ENCODE data around the gene NIN.

Gene NIN

DNA sequence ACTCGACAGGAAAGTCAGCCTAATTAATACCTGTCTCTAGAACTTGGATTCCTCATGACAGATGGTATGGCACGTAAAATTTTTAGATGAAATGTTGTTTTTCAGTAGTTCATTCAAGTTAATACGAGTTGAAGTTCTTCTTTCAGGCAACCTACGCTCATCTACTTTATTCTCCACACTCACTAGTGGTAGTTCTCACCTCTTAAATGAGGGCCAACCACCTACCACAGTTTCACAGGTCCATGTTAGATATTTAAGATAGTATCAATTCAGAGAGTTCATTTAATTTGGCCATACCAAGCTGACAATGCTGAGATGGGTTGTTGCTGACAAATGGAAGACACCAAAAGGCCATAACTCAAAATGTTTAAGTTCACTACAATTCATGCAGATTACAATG is 50.6 kb downstream of the NIN start:
- H3K4me1 ChIP-seq (ENCODE audit: control insufficient read depth, insufficient read depth, low read length): peaks cover 3% of the 10 kb centered on the region
- H3K27me3 ChIP-seq (ENCODE audit: control insufficient read depth, insufficient read depth, low read length): no peaks in the 10 kb centered on the region
- no peak overlapping the region for H3K9ac ChIP-seq (ENCODE audit: low read depth, low read length)
- H3K4me3 ChIP-seq (ENCODE audit: low read depth, low read length): no peak overlapping the region
- no peaks in the 10 kb centered on the region for H3K36me3 ChIP-seq (ENCODE audit: control insufficient read depth, insufficient read depth, low read length)
- no peaks in the 10 kb centered on the region for H3K9me3 ChIP-seq (ENCODE audit: control insufficient read depth, insufficient read depth, low read length)

DNA sequence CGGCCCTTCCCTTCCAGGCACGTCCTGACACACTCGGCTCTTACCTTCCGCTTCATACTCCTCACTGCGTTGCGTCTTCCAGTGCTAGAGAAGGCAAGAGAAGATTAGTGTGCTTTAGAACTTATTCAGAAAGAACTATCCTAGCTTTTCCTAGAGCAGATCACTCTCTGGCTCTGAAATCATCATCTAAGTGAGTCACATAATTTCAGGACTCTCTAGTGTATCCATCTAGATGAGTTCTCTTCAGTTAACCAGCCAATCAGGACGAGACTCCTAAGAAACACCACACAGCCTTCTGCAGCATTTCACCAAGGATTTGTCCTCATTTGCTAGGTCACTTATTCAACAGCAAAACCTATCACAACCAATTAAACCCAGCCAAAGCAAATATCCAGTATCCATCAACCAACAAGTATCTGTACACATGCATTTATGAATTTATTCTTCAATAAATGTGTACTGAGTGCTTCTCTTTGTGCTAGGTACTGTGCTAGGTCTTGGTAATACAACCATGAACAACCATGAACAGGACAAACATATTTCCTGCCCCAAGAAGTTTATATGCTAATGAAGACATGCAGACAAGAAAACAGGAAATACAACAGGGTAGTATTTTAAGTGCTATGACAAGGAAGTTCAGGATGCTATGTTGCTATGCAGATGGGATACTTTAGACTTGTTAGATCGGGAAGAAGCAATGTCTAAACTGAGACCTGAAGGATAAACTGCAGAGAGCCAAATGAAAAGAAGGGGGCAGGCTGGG is 52.1 kb downstream of the NIN start:
- H3K36me3 ChIP-seq (ENCODE audit: control insufficient read depth, insufficient read depth, low read length): no peaks in the 10 kb centered on the region
- H3K9ac ChIP-seq (ENCODE audit: low read depth, low read length): no peak overlapping the region
- H3K4me3 ChIP-seq (ENCODE audit: low read depth, low read length): no peak overlapping the region
- H3K4me1 ChIP-seq (ENCODE audit: control insufficient read depth, insufficient read depth, low read length): peaks cover 3% of the 10 kb centered on the region
- H3K27me3 ChIP-seq (ENCODE audit: control insufficient read depth, insufficient read depth, low read length): no peaks in the 10 kb centered on the region
- H3K9me3 ChIP-seq (ENCODE audit: control insufficient read depth, insufficient read depth, low read length): no peaks in the 10 kb centered on the region

DNA sequence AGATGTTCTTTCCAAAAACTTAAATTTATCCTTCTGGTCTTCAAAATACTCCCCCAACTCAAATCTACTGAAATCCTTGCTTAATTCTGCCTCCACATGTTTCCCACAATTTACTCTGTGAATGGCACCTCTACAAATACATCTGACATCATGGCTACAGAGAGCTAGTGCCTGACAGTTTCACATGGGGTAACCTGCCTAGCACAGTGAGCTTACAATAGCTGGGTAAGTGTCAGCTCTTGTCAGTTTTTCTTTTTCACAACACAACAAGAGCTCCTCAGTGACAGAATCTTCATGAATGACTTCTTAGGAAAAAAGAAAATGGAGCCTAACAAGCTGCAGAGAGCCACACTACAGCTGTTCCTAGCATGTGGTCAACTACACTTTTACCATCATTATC is 54.4 kb downstream of the NIN start:
- Histone ChIP-seq H3K36me3 (ENCODE audit: control insufficient read depth, insufficient read depth, low read length) (no peaks in the 10 kb centered on the region), H3K9me3 (ENCODE audit: control insufficient read depth, insufficient read depth, low read length) (no peaks in the 10 kb centered on the region), H3K9ac (ENCODE audit: low read depth, low read length) (no peak overlapping the region), H3K4me3 (ENCODE audit: low read depth, low read length) (no peak overlapping the region), H3K27me3 (ENCODE audit: control insufficient read depth, insufficient read depth, low read length) (no peaks in the 10 kb centered on the region), H3K4me1 (ENCODE audit: control insufficient read depth, insufficient read depth, low read length) (peaks cover 3% of the 10 kb centered on the region)

DNA sequence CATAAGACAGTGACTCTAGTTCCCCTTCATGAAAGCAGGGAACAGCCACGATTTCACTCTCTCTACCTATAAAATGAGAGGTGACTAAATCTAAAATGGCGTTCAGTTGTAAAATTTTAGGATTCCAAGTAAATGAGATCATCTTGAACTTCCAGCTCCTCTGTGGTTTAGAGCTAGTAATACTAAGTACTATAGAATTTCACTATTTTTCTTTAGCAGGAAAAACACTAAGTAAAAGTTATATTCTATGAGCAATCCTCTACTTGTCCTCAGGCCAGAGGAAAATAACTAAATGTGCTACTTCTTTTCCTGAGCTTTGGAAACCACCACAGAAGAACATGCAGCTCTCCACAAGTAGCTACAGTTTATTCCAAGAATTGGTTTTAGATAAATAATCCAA is 55.6 kb downstream of the NIN start:
- no peaks in the 10 kb centered on the region for H3K36me3 ChIP-seq (ENCODE audit: control insufficient read depth, insufficient read depth, low read length)
- no peaks in the 10 kb centered on the region for H3K27me3 ChIP-seq (ENCODE audit: control insufficient read depth, insufficient read depth, low read length)
- H3K4me3 ChIP-seq (ENCODE audit: low read depth, low read length): no peak overlapping the region
- no peaks in the 10 kb centered on the region for H3K9me3 ChIP-seq (ENCODE audit: control insufficient read depth, insufficient read depth, low read length)
- H3K9ac ChIP-seq (ENCODE audit: low read depth, low read length): no peak overlapping the region
- H3K4me1 ChIP-seq (ENCODE audit: control insufficient read depth, insufficient read depth, low read length): peaks cover 3% of the 10 kb centered on the region

DNA sequence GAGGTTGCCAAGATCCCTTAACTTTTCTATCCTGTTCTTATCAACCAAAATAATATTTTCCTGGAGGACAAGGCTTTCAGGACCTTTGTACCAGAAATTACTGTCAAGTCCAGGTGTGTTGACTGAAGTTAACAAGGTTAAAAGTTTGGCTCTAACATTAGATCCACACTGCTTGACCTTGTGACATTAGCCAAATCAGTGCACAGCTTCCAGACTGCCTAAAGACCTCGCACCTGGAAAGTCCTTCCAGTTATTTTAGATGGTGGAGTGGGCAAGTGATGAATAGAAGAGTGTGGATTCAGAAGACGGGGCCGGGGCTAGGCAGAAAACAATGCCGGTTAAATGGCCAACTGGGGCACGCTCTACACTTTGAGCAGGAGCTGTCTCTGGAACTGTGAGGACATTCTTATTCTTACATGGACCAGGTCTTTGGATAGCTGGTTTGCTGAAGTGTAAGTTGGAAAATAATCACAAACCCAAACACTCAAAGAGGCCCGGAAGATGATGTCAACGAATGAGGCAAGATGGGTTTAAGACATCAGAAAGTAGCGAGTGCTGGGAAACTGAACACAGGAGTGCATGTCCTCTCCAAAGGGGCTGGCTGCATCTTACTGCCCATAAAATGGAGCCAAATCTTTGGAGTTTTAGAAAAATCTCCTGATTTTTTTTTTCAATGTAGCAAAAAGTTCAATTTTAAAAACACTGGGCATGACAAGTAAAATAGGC is 56.3 kb downstream of the NIN start:
- Histone ChIP-seq H3K4me1 (ENCODE audit: control insufficient read depth, insufficient read depth, low read length) (peaks cover 3% of the 10 kb centered on the region), H3K9ac (ENCODE audit: low read depth, low read length) (no peak overlapping the region), H3K9me3 (ENCODE audit: control insufficient read depth, insufficient read depth, low read length) (no peaks in the 10 kb centered on the region), H3K36me3 (ENCODE audit: control insufficient read depth, insufficient read depth, low read length) (no peaks in the 10 kb centered on the region), H3K4me3 (ENCODE audit: low read depth, low read length) (no peak overlapping the region), H3K27me3 (ENCODE audit: control insufficient read depth, insufficient read depth, low read length) (no peaks in the 10 kb centered on the region)

DNA sequence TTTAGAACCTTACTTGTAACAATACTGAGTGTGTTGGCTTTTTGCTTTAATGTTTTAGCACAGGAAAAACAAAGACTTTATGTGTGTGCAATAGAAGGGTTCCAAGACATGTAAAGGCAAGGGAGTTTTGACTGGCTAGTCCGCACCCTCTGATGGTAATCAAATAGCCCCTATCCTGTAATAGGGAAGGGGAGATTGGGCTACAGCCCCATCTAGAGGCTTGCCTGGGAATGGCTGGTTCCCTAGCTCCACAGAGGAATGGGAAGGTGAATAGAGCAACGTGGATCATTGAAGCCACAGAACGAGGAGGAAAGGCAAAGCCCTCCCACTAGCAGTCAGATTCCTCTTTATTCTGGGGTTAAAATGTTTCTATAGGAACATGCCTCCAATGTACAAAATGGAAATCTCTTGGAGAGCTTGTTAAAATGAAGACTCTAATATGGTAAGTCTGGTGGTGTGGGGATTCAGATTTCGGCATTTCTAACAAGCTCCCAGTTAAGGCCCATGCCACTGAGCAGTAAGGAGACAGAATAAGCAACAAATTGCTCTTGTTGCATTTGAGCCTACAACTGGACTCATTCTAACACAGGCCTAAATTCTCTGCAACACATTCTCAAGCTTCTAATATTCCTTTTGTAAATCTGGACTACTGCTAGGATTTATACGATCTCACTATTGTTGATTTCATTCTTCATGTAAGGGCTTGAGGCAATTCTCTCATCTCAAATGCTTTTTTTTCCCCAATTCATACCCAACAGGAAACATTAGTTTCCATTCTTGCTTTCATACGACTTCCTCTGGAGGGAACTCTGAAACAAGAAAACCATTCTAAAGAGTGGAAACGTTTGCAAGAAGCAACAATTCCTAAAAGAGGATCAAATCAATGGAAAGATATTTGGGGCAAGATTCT is 57.1 kb downstream of the NIN start:
- Histone ChIP-seq H3K4me1 (ENCODE audit: control insufficient read depth, insufficient read depth, low read length) (peaks cover 2% of the 10 kb centered on the region), H3K9ac (ENCODE audit: low read depth, low read length) (no peak overlapping the region), H3K9me3 (ENCODE audit: control insufficient read depth, insufficient read depth, low read length) (no peaks in the 10 kb centered on the region), H3K27me3 (ENCODE audit: control insufficient read depth, insufficient read depth, low read length) (no peaks in the 10 kb centered on the region), H3K36me3 (ENCODE audit: control insufficient read depth, insufficient read depth, low read length) (no peaks in the 10 kb centered on the region), H3K4me3 (ENCODE audit: low read depth, low read length) (no peak overlapping the region)

DNA sequence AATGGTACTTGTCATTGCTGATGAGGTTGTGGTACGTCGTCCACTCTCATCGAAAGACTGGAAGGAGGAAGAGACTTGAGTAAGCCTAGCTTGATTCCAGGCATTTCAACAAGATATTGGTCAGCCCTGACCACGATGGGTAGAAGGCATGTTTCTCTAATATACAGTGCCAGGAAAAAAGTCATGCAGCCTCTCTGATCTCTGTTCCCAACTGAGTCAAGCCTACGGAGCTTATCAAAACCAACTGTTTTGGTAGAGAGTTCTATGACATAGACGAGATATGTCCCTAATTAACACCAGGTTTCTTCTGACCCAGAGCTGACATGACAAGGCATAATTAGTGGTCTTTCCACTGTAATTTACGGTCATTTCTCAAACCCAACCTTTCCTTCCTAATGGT is 58.5 kb downstream of the NIN start:
- no peaks in the 10 kb centered on the region for H3K36me3 ChIP-seq (ENCODE audit: control insufficient read depth, insufficient read depth, low read length)
- no peaks in the 10 kb centered on the region for H3K27me3 ChIP-seq (ENCODE audit: control insufficient read depth, insufficient read depth, low read length)
- H3K4me3 ChIP-seq (ENCODE audit: low read depth, low read length): no peak overlapping the region
- no peak overlapping the region for H3K9ac ChIP-seq (ENCODE audit: low read depth, low read length)
- H3K4me1 ChIP-seq (ENCODE audit: control insufficient read depth, insufficient read depth, low read length): no peaks in the 10 kb centered on the region
- H3K9me3 ChIP-seq (ENCODE audit: control insufficient read depth, insufficient read depth, low read length): no peaks in the 10 kb centered on the region

DNA sequence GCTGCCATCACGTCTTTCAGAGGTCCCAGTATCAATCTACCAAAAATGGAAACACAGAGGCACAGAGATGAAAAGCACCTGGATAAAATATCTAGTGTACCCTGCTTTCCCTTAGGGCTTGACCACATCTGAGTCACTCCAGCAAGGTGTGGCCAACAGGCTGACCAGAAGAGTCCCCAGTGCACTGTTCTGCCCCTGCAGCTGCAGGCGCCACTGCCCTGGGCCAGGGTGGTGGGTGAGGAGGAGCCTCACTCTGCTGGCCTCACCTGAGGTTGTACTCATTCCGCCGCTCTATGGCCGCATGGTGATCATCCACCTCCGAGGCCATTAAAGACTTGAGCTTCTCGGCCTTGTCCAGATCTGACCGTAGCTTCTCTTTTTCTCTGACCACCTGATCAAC is 60.4 kb downstream of the NIN start:
- Histone ChIP-seq H3K27me3 (ENCODE audit: control insufficient read depth, insufficient read depth, low read length) (no peaks in the 10 kb centered on the region), H3K9me3 (ENCODE audit: control insufficient read depth, insufficient read depth, low read length) (no peaks in the 10 kb centered on the region), H3K9ac (ENCODE audit: low read depth, low read length) (no peak overlapping the region), H3K4me1 (ENCODE audit: control insufficient read depth, insufficient read depth, low read length) (no peaks in the 10 kb centered on the region), H3K4me3 (ENCODE audit: low read depth, low read length) (no peak overlapping the region), H3K36me3 (ENCODE audit: control insufficient read depth, insufficient read depth, low read length) (peaks cover 3% of the 10 kb centered on the region)

DNA sequence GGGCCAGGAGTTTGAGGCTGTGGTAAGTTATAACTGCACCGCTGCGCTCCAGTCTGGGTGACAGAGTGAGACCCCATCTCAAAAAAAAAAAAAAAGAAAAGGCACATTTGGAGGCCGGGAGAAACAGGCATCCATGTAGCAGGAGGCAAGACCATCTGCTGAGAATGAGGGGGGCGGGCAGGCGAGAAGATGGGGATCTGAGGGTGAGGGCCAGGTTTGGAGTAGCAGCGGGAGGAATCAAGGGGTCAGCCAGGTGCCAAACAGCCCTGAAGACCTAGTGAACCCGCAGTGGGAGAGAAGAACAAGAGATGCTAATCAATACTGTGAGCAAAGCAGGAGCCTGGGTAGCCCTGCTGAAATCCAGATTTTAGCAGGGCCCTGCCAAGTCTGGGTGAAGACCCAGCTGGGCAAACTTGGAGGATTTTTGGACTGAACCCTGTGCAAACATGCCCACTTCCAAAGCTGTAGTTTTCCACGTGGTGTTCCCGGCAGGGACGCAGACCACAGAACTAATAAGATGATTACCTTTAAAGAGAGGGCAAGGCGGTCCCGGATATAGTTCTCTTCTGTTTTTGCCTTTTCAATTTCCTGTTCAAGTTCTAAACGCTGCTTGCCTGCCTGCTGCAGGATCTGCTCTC is 61.0 kb downstream of the NIN start:
- no peaks in the 10 kb centered on the region for H3K9me3 ChIP-seq (ENCODE audit: control insufficient read depth, insufficient read depth, low read length)
- H3K36me3 ChIP-seq (ENCODE audit: control insufficient read depth, insufficient read depth, low read length): peaks cover 3% of the 10 kb centered on the region
- H3K4me3 ChIP-seq (ENCODE audit: low read depth, low read length): no peak overlapping the region
- no peak overlapping the region for H3K9ac ChIP-seq (ENCODE audit: low read depth, low read length)
- H3K27me3 ChIP-seq (ENCODE audit: control insufficient read depth, insufficient read depth, low read length): no peaks in the 10 kb centered on the region
- no peaks in the 10 kb centered on the region for H3K4me1 ChIP-seq (ENCODE audit: control insufficient read depth, insufficient read depth, low read length)

DNA sequence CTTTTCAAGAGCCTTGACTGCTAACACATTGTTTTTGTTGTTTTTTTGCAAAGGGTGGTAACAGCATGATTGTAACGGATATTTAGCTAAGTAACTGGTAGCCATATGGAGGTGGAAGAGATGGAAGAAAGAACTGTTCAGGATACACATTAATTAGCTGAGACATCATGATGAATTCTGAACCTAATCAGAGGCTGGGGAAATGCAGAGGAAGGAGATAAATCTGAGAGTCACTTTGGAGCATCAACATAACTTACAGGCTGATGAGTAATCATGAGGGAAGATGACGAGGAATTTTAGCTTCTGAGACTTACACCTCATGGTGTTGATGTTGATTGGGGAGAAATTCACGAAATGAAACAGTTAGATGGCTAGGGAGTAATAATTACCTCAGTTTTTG is 62.3 kb downstream of the NIN start:
- H3K9ac ChIP-seq (ENCODE audit: low read depth, low read length): no peak overlapping the region
- no peaks in the 10 kb centered on the region for H3K27me3 ChIP-seq (ENCODE audit: control insufficient read depth, insufficient read depth, low read length)
- no peak overlapping the region for H3K4me3 ChIP-seq (ENCODE audit: low read depth, low read length)
- H3K4me1 ChIP-seq (ENCODE audit: control insufficient read depth, insufficient read depth, low read length): no peaks in the 10 kb centered on the region
- peaks cover 3% of the 10 kb centered on the region for H3K36me3 ChIP-seq (ENCODE audit: control insufficient read depth, insufficient read depth, low read length)
- no peaks in the 10 kb centered on the region for H3K9me3 ChIP-seq (ENCODE audit: control insufficient read depth, insufficient read depth, low read length)

DNA sequence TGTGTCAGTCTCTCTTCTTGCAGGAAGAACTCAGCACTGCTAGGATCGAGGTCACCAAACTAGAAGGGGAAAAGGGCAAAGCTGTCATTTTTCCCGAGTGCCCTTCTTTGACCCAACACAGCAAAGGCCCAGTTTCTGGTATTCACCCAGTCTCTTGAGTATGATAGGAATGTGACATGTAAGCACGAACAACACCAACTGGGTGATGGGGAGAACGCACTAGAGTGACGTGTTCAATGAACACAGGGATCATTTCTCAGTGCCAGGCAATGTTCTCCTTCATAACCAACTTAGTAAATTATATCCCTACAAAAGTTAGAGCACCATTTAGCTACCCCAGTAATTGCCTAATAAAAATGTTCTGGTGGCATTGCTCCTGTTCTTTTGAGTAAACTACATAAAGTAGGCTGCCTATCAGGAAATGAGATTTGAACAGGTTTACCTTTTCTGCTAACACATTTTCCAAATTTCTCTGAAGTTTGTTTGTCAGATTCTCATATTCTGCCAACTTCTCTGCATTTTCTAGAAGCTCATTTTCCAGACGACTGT is 64.5 kb downstream of the NIN start:
- H3K9me3 ChIP-seq (ENCODE audit: control insufficient read depth, insufficient read depth, low read length): no peaks in the 10 kb centered on the region
- no peaks in the 10 kb centered on the region for H3K4me1 ChIP-seq (ENCODE audit: control insufficient read depth, insufficient read depth, low read length)
- no peak overlapping the region for H3K4me3 ChIP-seq (ENCODE audit: low read depth, low read length)
- H3K36me3 ChIP-seq (ENCODE audit: control insufficient read depth, insufficient read depth, low read length): peaks cover 3% of the 10 kb centered on the region
- H3K9ac ChIP-seq (ENCODE audit: low read depth, low read length): no peak overlapping the region
- H3K27me3 ChIP-seq (ENCODE audit: control insufficient read depth, insufficient read depth, low read length): no peaks in the 10 kb centered on the region

Data from iPS-15b (cell line).